Left ventricle myocardium superior (tissue), 1 donor: Measurements from ENCODE around the gene SAMM50. TPM values are rescaled to one million over a fixed set of nuclear protein-coding genes. Genes with fewer than 3 reads are reported as not detected.

Source experiments
- ATAC-seq: fragments of 200-7000 bp; cut with Tn5 transposase; one replicate; pipeline ENCODE4 v1.9.1; 2020; ENCODE audit warnings: mild to moderate bottlenecking, moderate library complexity
- DNase-seq: peaks from one replicate; pipeline ENCODE4 v3.0.0-alpha.2; 2020
- intact Hi-C: fragments of 100-400 bp; cut with micrococcal nuclease; formaldehyde crosslinking; loops from one replicate; pipeline ENCODE4 v1.11.0; 2022
- total RNA-seq: library from RNA; stranded (reverse); fragmentation: NEBNext Ultra II Directional; extraction: Animal tissue kit (Norgen Biotek cat#: 25700); gene quantifications from one replicate; pipeline ENCODE4 v1.2.1, GENCODE V29; 2021
- donor health status: DM: no; HTN: yes; CAD: no; lungs with severe emphysema.

SAMM50 gene
- total RNA-seq, 1 donor from 2014 or later = 79.8 TPM

DNA sequence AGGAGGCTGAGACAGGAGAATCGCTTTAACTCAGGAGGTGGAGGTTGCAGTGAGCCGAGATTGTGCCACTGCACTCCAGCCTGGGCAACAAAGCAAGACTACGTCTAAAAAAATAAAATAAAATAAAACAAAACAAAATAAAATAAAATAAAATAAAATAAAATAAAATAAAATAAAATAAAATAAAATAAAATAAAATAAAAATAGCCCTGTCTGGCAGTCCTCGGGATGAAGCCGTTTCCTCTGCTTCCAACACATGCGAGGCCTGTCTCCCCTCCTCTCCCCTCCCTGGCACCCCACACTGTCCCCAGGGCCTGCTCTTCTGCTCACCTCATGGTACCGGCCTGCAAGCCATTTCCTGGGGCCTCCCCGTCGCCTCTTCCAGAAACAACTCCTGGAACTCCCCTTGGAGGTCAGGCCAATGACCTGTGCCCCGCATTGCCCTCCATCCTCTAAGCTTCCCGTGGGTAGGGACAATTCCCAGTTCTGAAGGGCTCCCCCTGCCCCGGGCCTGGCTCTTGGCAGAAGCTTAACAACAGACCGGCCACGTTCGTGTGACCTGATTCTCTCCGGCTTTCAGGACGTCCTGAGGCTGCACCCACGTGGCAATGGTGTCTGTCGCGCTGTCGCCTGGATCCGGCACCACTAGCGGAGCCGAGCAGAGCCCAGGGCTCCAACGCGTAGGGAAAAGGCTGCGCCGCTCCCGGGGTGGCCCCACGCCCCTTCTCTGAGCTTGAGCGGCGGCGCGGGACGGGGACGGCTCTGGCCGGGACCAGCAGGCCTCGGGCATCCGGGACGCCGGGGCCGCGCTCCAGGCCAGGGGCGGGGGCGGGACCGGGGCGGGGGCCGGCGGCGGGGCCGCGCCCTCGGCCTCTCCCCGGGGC is 68.4 kb downstream of the SAMM50 start:
- intact Hi-C loops = no loop called here
- peak; percentile 88 for DNase-seq
- ATAC-seq = peak; percentile 69

DNA sequence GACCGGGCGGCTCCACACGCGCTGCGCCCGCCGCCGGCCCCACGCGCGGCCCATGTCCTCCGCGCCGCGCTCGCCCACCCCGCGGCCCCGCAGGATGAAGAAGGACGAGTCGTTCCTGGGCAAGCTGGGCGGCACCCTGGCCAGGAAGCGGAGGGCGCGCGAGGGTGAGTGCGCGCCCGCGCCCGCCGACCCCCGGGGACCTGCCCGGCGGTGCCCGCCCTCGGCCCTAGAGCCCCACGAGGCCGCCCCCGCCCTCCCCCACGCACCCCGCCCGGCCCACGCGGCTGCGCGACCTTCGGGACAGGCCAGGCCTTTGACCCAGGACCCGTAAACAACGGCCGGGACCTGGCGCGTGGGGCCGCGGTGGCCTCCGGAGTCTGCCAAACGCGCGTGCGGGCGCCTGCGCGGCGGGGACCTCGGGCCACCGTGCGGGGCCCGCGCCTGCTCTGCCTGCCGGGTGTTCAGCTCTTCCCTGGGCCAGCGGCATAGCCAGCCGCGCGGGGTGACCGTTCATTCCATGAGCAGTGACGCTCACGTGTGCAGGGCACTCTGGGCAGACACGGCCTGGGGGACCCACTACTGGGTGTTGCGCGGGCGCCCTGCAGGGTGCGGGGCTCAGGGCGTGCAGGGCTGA is 69.2 kb downstream of the SAMM50 start, which contains the start of gene PARVB:
Gene PARVB (plus strand): TSS at position 15 of the 634 bp plus-strand sequence. CDS start 38 bp downstream, at position 53.
- peak; percentile 71 for DNase-seq
- intact Hi-C loops = no loop called here
- peak; percentile 20 for ATAC-seq

DNA sequence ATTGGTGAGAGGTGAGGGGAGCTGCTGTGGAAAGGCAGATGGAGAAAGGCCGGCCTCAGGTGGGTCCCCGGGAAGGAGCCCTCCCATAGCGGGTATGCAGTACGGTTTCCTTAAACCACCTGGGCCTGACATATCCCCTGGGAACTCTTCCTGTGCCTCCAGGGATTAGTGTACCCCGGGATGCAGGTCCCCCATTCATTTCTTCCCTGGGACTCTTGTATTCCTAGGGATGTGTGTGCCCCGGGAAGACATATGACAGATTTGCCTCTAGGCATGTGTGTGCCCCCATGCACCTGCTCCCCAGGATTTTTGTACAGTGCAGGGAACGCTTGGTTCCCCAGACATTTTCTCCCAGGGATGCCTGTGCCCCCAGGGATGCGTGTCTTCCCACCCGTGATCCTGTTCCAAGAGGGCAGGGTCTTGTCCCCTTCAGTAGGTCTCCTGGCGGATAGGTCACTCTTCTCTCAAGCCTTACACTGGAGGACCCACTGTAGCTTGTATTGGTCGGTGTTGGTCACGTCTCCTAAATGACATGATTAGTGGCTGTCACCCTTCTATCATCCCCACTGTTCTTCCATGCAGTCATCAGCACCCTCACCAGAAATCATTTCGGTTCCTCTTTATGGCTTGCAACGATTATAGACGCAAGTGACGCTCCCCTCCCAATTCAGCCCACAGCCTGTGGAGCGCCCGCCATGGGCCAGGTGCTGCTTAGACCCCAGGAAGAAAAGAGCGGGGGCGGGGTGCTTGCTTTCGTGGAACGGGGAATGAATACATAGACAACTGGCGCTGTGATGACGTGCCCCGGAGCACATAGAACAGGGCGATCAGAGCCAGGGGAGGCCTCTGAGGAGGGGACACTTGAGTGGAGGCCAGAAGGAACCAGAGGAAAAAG is 70.2 kb downstream of the SAMM50 start:
- peak; percentile 1 for ATAC-seq
- intact Hi-C loops = no loop called here
- peak; percentile 66 for DNase-seq

DNA sequence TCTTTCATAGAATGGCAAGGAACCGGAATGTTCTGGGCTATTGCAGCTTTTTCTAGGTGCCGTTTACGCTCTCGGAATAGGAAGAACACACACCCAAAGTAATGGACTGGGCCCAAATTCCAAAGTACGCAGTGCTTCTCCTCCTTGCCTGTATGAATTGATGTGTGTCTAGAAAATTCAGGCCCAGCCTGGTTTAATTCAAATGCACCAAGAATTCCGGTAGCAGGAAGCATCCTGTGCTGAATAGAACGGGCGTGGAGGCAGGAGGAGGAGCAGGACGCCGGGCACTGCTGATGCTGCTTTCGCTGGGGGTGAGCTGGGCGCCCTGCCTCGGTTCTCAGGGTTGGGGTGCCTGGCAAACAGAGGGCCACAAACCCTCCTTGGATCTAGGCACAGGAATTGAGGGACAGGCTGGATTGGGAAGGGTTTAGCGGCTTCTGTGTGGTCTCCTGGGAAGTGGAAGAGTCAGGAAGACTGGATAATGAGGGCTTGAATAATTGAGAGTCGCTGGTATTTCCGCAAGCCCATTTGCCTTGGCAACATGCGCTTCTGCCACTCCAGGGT is 70.9 kb downstream of the SAMM50 start:
- intact Hi-C loops = no loop called here
- DNase-seq = no peak
- ATAC-seq = no peak

DNA sequence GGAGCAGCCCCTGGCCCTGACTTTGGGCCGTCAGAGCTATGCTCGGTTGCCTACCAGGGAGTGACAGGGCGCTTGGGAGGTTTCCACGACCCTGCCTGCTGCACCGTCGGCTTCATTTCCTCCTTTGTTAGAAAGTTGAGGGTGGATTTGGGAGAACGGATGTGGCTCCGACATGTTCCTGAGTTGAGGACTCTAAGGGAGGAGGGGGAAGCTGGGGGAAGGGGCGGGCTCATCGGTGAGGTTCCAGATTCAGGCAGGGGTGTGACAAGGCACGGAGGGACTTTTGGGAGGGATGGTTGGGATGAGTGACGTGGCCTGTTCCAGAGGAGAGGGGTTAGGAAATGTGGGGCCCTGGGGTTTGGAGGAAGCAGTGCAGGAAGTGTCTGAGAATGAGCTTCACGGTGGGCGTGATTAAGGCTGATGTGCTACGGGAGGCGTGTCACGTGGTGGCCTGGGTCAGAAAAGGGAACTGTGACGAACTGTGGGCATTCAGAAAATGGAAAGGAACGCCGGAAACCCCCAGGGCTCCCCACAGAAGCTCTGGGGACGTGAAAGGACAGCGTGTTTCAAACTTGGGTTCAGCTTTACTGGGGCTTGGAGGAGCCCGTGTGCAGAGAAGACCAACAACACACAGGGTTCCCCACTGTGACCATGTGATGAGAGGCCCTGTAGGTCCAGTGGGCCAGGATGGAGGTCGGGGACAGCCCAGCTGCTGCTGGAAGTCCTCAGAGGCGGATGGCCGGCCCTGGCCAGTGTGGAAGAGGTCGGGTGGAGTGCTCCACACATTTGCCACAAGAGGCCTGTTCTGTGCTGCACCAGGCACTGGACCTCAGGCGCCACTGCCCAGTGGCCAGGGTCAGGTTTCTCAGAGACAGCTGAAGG is 71.6 kb downstream of the SAMM50 start:
- intact Hi-C loops = no loop called here
- ATAC-seq = peak; percentile 50

DNA sequence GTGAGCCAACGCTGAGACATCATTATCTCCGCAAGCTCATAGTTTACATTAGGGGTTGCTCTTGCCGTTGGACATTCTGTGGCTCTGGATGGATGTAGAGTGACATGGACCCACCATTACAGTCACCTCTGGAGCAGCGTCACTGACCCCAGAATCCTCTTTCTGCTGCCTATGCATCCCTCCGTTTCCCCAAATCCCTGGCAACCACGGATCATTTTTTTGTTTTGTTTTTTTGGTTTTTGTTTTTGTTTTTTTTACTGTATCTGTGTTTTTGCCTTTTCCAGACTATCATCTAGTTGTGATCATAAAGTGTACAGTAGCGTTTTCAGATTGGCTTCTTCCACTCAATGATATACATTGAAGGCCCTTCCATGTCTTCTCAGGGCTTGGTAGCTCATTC is 72.8 kb downstream of the SAMM50 start:
- DNase-seq (no peak), ATAC-seq (no peak)
- intact Hi-C loops = no loop called here

More for the DNA sequence above, 71.6 kb downstream of the SAMM50 start:
- peak; percentile 80 for DNase-seq

DNA sequence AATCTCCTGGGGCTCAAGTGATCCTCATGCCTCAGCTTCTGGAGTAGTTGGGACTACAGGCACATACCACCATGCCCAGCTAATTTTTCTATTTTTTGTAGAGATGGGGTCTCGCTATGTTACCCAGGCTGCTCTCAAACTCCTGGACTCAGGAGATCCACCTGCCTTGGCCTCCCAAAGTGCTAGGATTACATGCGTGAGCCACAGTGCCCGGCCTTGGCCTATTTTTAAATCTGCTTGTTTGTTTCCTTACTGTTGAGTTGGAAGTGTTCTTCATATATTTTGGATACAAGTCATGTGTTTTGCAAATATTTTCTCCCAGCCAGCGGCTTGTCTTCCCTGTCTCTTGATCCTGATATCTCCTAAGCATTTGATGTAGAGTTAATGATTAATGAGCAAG is 73.8 kb downstream of the SAMM50 start:
- intact Hi-C loops = no loop called here
- ATAC-seq = no peak
- DNase-seq = no peak

DNA sequence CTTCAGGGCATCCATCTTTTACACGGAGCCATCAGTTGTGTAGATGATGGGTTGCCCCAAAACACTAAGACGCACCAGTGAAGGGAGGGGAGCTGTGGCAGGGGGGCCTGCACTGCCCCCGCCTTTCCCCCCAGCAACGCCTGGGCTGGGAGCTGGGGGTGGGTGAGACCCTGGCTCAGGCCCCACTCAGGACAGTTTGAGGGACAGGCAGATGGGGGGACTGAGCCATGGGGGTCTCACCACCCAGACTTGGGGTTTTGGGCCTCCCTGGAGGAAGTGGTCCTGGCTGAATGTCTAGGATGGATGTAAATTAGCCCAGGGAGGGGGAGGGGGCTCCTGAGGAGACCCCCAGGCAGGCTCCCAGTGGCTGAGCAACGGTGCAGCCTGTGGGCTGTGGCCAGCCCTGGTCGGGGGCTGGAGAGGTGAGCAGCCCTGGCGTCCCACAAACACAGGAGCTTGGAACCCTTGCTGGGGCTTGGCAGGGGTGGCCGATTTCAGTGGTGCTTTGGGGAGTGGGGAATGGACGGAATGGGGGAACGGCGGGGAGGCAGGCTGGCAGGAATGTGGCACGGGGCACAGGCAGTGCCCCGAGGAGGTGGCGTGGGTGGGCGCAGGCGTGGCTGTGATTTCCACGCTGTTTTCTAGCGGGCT is 74.9 kb downstream of the SAMM50 start:
- intact Hi-C loops = no loop called here
- DNase-seq = no peak
- no peak for ATAC-seq

DNA sequence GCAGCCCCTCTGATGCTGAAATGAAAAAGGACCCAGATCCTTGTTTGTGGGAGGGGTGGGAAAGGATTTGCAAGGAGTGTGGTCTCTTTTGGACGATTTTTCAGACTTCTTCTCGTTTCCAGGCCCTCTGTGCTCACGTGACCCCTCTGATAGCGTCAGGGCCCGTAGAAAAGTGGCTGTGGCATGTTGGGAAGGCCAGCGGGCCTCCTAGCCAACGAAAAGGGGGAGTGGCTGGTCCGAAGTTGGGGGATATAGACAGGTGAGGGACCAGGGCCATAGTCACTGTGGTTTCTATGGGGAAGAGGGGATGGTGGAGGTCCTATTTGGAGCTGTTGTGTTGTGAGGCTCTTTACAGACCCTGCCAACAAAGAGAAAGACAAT is 75.5 kb downstream of the SAMM50 start:
- ATAC-seq (no peak), DNase-seq (no peak)
- intact Hi-C loops = no loop called here

DNA sequence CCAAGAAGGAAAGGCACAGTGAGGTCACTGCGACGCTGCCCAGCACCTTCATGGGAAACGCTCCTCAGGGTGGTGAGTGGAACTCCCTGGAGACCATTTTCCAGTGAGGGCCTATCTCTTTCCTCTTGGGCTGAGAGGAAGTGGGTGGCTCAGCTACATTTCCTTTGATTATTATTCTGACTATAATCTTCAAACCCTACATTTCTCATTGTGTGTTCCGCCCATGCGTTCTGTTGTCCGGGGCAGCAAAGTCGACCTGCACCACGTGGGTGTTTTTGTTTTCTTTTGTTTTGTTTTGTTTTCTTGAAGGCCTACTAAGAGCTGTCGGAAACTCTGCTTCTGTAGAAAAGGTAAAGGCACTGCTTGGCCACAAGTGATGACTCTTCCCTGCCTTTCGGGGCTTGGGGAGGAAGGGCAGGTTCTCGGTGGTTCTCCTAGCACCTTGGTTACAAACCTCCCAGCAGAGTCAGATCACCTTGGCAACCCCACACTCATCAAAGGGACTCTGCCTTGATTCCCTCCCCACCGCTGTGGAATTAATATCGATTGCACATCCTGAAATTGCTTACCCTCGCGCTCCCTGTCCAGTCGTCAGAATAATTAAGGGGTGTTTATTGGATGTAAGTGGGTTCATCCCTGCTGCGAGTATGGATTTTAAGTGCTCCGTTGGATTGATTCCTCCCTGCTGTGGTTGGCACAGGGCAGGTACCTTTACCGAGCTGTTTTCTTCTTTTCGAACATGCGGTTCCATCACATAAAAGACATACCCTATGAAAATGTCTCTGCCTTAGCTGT is 76.1 kb downstream of the SAMM50 start:
- intact Hi-C loops = no loop called here
- ATAC-seq (no peak), DNase-seq (no peak)

DNA sequence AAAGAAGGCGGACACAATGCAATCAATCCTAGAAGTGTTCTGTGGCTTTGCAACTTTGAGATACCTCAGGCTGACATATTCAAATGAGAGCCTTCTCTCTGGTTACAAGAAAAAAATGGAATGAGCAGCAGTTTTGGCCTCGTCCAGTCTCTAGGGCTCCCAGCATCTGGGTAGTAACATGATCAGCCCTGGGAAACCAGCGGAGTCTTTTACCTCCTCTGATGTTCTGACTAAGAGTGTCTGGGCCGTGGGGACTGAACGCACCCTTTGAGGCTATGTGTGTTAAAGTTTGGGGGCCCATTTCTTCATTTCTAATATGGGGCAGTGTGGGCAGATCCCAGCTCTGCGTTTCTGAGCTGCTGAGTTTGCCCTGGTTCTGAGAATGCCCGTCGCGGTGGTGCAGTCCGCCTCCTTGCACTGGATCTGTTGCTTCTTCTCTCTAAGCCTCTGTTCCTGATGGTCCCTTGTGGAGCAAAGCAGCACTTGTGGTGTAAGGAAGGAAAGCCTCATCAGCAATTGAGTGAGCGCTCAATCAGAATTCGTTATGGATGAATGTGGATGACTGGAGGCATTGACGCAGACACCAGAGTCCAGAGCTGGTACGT is 77.0 kb downstream of the SAMM50 start:
- intact Hi-C loops = no loop called here
- DNase-seq (no peak), ATAC-seq (peak; percentile 42)

DNA sequence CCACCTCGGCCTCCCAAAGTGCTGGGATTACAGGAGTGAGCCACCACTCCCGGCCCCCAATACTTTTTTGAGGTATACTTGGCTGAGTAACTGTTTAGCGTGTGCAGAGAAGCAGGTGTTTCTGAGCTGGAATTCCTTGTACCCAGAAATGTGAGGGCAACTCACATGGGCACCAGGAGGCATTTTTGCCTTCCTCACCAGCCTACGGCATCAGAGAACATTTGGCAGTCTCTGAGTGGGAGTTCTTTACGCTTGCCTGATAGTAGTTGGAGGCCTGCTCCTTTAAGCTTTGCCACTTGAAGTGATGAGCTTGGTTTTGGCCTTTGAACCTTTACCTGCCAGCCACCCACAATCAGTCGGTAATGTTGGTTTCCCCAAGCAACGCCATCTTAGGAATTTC is 78.0 kb downstream of the SAMM50 start:
- ATAC-seq (no peak), DNase-seq (no peak)
- intact Hi-C loops = no loop called here

DNA sequence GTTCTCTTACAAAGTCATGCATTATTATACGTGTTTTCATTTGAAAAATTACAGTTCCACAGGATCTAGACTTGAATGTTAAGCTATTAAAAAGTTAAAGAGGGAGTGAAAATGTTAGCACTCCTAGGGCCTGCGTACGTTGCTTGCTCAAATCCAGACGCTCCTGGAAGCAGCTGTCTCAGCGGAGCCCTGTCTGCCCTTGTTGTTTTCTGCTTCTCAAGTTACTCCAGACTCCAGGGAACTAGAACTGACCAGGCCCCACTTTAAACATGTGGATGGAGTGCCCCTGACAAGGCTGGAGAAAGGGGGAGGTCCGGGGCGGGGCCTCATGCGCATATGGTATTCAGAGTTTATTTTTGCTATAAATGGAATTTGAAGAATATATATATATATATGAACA is 78.5 kb downstream of the SAMM50 start:
- intact Hi-C loops = no loop called here
- ATAC-seq (peak; percentile 17), DNase-seq (peak; percentile 44)

DNA sequence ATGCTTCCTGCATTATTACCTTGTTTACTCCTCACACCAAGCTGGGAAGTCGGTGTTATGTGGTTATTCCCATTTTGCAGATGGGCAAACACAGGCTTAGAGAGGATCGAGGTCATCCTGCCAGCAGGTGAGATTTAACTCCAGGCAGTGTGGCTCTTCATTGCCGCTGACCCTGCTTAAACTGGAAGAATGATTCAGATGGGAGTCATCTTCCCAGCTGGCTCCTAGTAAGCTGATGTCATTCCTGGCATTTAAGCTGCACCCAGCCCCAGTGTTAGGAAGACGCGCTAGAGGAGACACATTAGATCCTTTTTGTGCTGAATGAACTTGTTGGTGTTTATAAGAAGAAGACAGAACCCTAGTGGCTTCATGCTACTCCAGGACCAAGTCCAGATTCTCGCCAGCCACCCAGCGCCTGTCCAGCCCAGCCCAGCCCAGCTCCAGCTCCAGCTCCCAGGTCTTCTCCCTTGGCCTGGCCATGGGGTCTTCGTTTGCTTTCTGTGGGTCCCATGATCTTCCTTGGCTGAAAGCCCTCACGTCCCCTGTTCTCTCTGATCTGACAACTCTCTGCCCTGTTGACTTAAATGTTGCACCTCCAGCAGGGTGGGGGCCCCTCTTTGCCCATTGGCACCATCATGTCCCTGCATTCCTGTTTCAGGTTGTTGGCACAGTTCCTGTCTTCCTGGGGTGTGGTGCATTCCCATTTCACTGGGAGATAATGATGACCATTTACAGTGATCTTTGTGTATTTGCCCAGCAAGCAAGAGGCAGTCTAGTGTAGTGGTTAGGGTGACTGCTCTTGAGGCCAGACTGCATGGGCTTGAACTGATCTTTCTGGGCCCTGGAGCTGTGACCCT is 82.5 kb downstream of the SAMM50 start:
- DNase-seq (peak; percentile 41), ATAC-seq (peak; percentile 89)
- intact Hi-C loops = no loop called here

DNA sequence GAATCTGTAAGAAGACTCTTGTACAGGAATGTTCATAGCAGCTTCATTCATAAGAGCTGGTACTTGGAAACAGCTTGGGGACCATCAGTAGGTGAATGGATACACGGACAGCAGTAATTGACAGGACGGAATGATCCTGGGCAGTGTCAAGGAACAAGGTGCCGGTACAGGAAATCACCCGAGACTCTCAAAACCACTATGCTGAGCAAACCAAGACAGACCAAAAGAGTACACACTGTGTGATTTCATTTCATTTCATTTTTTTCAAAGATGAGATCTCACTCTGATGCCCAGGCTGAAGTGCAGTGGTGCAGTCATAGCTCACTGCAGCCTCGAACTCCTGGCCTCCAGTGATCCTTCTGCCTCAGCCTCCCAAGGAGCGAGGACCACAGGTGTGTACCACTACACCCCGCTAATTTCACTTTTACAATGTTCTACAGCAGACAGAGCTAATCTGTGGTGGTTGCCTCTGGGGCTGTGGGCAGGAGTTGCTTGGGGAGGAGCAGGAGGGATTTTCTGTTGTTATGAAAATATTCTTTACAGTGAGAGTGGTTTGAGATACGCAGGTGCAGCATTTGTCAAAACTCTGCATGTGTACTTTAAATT is 84.4 kb downstream of the SAMM50 start:
- intact Hi-C loops = no loop called here
- ATAC-seq (no peak), DNase-seq (no peak)
